ENCODE results near the gene ATP8A2. TPM values are rescaled to one million over a fixed set of nuclear protein-coding genes. Genes with fewer than 3 reads are reported as not detected.

Gene ATP8A2
- total RNA-seq, 1 donor from 2014 or later, result 1.3 TPM

DNA sequence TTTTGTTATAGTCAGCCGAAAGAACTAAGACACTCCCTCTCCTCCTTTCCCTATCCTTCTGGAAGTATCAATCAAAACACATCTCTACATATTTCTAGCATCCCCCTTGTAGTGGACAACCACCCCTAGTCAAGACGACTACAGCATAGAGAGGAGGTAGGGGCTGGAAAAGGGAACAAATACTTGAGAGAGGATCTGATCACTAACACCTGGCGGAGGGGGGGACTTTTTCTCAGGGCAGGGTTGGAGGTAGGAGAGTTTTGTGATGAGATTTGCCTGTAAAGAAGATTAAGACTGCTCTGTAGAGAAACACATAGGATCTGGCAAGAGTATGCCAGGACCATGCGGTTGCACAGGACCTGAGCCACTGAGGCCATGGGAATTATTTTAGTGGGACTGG lies 471.9 kb downstream of the ATP8A2 start:
- no peaks in the 10 kb centered on the region for H3K36me3 ChIP-seq (ENCODE audit: insufficient read depth, low read length)
- no peak overlapping the region for H3K27ac ChIP-seq (ENCODE audit: low read depth, low read length)
- H3K4me2 ChIP-seq (ENCODE audit: low read length), result no peak overlapping the region
- H3K9ac ChIP-seq (ENCODE audit: low read length), result no peak overlapping the region
- Mint-ChIP-seq H3K27me3 (ENCODE audit: low read depth, unreplicated experiment) (peaks cover 3% of the 10 kb centered on the region), H3K9me3 (ENCODE audit: unreplicated experiment) (peaks cover 6% of the 10 kb centered on the region), H3K4me1 (ENCODE audit: low read depth, unreplicated experiment) (peaks cover under 1% of the 10 kb centered on the region), H3K36me3 (ENCODE audit: low read depth, unreplicated experiment) (no peaks in the 10 kb centered on the region), H3K27ac (ENCODE audit: unreplicated experiment) (no peak overlapping the region), H3K4me3 (ENCODE audit: unreplicated experiment) (no peak overlapping the region)
- no peaks in the 10 kb centered on the region for H3K27me3 ChIP-seq (ENCODE audit: insufficient read depth, low read length)
- H3K4me1 ChIP-seq (ENCODE audit: insufficient read depth, low read length), result peaks cover 13% of the 10 kb centered on the region
- FAIRE-seq (no peak), DNase-seq (ENCODE audit: low read depth) (no peak)
- H4K20me1 ChIP-seq (ENCODE audit: insufficient read depth, low read length), result no peaks in the 10 kb centered on the region
- H3K9me3 ChIP-seq (ENCODE audit: insufficient read depth, low read depth, low read length), result no peaks in the 10 kb centered on the region
- TF ChIP-seq EZH2 (IDR thresholded peaks at IDR 0.05; ENCODE audit: insufficient read depth, low read length), result no peak
- TF ChIP-seq, protein P1, sequence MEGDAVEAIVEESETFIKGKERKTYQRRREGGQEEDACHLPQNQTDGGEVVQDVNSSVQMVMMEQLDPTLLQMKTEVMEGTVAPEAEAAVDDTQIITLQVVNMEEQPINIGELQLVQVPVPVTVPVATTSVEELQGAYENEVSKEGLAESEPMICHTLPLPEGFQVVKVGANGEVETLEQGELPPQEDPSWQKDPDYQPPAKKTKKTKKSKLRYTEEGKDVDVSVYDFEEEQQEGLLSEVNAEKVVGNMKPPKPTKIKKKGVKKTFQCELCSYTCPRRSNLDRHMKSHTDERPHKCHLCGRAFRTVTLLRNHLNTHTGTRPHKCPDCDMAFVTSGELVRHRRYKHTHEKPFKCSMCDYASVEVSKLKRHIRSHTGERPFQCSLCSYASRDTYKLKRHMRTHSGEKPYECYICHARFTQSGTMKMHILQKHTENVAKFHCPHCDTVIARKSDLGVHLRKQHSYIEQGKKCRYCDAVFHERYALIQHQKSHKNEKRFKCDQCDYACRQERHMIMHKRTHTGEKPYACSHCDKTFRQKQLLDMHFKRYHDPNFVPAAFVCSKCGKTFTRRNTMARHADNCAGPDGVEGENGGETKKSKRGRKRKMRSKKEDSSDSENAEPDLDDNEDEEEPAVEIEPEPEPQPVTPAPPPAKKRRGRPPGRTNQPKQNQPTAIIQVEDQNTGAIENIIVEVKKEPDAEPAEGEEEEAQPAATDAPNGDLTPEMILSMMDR (IDR thresholded peaks at IDR 0.05; ENCODE audit: insufficient read depth, low read depth, low read length), result no peak
- H3K4me3 ChIP-seq (ENCODE audit: insufficient read depth, low read depth, low read length), result no peak overlapping the region
- no peaks in the 10 kb centered on the region for H3K79me2 ChIP-seq (ENCODE audit: insufficient read depth, low read length)
- no peak overlapping the region for H2AFZ ChIP-seq (ENCODE audit: low read depth, low read length)

DNA sequence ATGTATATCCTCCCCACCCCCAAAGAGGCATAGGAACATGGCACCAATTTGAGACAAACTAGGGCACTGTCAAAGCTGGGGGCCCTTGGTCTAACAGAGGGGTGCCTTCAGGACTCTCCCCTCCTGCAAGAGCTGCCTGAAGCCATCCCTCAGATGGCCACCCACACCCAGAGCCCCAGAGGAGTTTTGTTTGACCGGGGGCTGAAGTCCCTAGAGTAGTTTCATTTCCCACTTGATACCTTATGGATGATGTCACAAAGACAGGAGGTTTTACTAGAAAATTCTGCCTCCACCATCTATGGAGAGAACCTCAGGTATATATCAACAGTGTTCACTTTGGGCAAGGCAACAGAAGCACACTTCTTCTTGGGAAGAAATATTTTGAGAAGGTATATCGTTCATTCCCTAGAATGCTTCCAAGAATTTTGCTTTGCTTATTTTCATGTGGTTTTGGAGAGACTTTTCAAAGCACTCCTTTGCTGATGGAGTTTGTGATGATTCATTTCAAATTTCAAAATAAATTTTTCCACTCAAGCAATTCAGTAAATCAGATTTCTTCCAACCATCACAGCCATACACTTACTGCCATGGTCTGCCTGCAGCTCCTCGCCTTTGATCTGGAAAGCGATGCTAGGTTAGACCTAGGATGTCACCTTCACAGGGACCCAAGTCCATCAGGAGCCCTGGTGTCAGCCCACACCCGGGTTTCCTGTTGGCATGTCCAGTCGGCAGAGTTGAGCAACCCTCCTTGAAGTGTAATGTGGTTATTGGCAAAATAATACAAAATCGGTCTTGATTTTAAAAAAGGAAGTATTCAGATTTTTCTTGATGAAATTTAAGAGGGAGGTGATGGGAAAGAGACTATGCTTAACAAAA lies 473.0 kb downstream of the ATP8A2 start:
- no peak for FAIRE-seq
- H3K79me2 ChIP-seq (ENCODE audit: insufficient read depth, low read length), result no peaks in the 10 kb centered on the region

More for the DNA sequence above, 473.0 kb downstream of the ATP8A2 start:
- Mint-ChIP-seq H3K36me3 (ENCODE audit: low read depth, unreplicated experiment) (no peaks in the 10 kb centered on the region), H3K4me3 (ENCODE audit: unreplicated experiment) (no peak overlapping the region), H3K27me3 (ENCODE audit: low read depth, unreplicated experiment) (peaks cover 3% of the 10 kb centered on the region), H3K9me3 (ENCODE audit: unreplicated experiment) (peaks cover 6% of the 10 kb centered on the region), H3K4me1 (ENCODE audit: low read depth, unreplicated experiment) (peaks cover 12% of the 10 kb centered on the region), H3K27ac (ENCODE audit: unreplicated experiment) (no peak overlapping the region)
- H3K27me3 ChIP-seq (ENCODE audit: insufficient read depth, low read length), result no peaks in the 10 kb centered on the region
- H3K4me3 ChIP-seq (ENCODE audit: insufficient read depth, low read depth, low read length), result no peak overlapping the region
- peak; percentile 57 for DNase-seq (ENCODE audit: low read depth)
- no peaks in the 10 kb centered on the region for H3K9me3 ChIP-seq (ENCODE audit: insufficient read depth, low read depth, low read length)
- peak overlapping the region; percentile 54 for H3K4me2 ChIP-seq (ENCODE audit: low read length)
- no peak overlapping the region for H2AFZ ChIP-seq (ENCODE audit: low read depth, low read length)
- H3K27ac ChIP-seq (ENCODE audit: low read depth, low read length), result no peak overlapping the region
- TF ChIP-seq, protein P1 (IDR thresholded peaks at IDR 0.05; ENCODE audit: insufficient read depth, low read depth, low read length), result no peak
- no peak for TF ChIP-seq EZH2 (IDR thresholded peaks at IDR 0.05; ENCODE audit: insufficient read depth, low read length)
- no peaks in the 10 kb centered on the region for H4K20me1 ChIP-seq (ENCODE audit: insufficient read depth, low read length)
- no peaks in the 10 kb centered on the region for H3K36me3 ChIP-seq (ENCODE audit: insufficient read depth, low read length)
- H3K4me1 ChIP-seq (ENCODE audit: insufficient read depth, low read length), result peaks cover 21% of the 10 kb centered on the region
- H3K9ac ChIP-seq (ENCODE audit: low read length), result no peak overlapping the region

Measured in astrocyte (in vitro differentiated cells and primary cell).